Measurements from ENCODE around the gene CNN2. TPM values are rescaled to one million over a fixed set of nuclear protein-coding genes. Genes with fewer than 3 reads are reported as not detected.

CNN2 gene
- total and polyA plus RNA-seq, 2 donors, result 73.3 to 97.1 TPM

DNA sequence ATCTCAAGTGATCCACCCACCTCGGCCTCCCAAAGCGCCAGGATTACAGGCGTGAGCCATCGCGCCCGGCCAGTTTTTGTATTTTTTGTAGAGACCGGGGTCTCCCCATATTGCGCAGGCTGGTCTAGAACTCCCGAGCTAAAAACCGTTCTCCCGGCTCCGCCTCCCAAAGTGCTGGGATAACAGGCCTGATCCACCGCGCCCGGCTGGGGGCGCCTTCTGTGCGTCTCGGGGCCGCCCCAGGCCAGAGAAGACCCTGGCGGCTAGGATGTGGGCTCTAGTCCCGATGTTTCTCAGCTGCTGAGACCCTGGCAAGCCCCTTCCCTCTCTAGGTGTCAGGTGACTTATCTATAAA is 44.1 kb downstream of the CNN2 start:
- Histone ChIP-seq H3K4me3 (ENCODE audit: low read depth, low read length) (no peak overlapping the region), H3K36me3 (ENCODE audit: insufficient read depth) (no peaks in the 10 kb centered on the region), H3K27ac (ENCODE audit: low read depth) (no peak overlapping the region), H3K4me1 (ENCODE audit: insufficient read depth) (peaks cover 3% of the 10 kb centered on the region)
- DNase-seq (ENCODE audit: extremely low spot score), result no peak
- 22% methylated on average over 21 of the region's 21 CpGs for WGBS

DNA sequence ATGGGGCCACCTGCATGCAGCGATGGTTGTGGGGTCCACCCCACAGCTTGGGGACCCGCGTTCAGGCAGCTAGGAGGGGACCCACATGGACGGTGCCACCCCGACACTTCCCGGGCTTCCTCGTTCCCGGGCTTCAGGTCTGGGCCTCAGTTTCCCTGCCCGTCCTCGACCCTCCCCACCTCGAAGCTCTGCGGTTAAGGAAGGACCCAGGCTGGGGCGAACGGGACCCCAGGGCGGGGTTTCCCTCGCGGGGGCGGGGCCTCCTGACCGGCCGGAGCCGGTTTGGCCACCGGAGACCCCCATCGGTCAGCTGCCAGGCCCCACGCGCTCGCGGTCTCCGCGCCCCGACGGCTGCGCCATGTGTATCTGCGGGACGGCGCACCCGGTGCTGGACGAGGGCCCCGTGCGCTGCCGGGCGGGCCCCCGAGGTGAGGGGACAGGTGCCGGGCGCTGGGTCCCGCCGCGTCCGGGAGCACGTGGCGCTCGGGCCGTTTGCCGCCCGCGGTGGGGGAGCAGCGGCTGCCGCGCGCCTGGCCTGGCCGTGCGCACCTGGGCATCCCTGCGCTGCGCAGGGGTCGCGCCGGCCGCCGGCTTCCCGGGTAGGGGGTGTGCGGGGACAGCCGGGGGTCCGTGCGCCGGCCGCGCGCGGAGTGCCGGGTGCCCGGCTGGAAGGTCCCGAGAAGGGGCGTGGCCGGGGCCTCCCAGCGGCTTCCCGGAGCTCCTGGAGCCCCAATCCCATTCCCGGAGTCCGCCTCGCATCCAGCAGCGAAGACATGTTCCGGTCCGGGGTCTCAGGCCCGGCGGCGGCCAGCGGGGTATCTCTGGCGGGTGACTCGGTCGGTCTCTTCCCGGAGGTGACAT is 44.8 kb downstream of the CNN2 start:
- Histone ChIP-seq H3K27ac (ENCODE audit: low read depth) (no peak overlapping the region), H3K36me3 (ENCODE audit: insufficient read depth) (no peaks in the 10 kb centered on the region), H3K4me1 (ENCODE audit: insufficient read depth) (peaks cover 3% of the 10 kb centered on the region), H3K4me3 (ENCODE audit: low read depth, low read length) (no peak overlapping the region)
- 13% methylated on average over 99 of the region's 99 CpGs for WGBS
- no peak for DNase-seq (ENCODE audit: extremely low spot score)

DNA sequence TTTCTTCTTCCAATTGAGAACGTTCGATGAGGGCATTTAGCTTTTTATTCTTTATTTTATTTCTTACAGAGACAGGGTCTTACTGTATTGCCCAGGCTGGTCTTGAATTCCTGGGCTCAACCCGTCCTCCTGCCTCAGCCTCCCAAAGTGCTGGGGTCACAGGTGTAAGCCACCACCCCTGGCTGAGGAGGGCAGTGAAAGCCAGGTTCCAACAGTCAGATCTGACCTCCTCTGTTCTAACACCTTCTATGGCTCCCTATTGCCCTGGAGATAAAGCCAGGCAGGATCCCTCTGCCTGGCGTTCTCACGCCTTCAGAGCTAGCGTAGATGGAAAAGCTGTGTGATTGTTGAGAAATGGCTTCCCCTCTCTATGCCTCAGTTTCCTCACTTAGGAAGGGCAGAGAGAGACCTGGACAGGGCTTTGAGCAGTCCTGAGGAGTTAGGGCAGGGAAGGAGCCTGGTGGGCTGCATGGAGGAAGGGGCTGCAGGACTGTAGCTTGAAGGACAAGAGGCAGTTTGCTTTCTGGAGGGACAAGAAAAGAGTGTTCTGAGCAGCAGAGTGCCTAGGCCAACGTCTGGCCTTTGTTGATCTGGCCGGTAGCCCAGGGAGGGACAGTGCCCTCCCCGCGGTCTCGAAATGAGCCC is 46.1 kb downstream of the CNN2 start:
- H3K4me3 ChIP-seq (ENCODE audit: low read depth, low read length), result no peak overlapping the region
- 85% methylated on average over 11 of the region's 11 CpGs for WGBS
- H3K36me3 ChIP-seq (ENCODE audit: insufficient read depth), result no peaks in the 10 kb centered on the region
- H3K27ac ChIP-seq (ENCODE audit: low read depth), result no peak overlapping the region
- DNase-seq (ENCODE audit: extremely low spot score), result no peak
- peaks cover 1% of the 10 kb centered on the region for H3K4me1 ChIP-seq (ENCODE audit: insufficient read depth)

DNA sequence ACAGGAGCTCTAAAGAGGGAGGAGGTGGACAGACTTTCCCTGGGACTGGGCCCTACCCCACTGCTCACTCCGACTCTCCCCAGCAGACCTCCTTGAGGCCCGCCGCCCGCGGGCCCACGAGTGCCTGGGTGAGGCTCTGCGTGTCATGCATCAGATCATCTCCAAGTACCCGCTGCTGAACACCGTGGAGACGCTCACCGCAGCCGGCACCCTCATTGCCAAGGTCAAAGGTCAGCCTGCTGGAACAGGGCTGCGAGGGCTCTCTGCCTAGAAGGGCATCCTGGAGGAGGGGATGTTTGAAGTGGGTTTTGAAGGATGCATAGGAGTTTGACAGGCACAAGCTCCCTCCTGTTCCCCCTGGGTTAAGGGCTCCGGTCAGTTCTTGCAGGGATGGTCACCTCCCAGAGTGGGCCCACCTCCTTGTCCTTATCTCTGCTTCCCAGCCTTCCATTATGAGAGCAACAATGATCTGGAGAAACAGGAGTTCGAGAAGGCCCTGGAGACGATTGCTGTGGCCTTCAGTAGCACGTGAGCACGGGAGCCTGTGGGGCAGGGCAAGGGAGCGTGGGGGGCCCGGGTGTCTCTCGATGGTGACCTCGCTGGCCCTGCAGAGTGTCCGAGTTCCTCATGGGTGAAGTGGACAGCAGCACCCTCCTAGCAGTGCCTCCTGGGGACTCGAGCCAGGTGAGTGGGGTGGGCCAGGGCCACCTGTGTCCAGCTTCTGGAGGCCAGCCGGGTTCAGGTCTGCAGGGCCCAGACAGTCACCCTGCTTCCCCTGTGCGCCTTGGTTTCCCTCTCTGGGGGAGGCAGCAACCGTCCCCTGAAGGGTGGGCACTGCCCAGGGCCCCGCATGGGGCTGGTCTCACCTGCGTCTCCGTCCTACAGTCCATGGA is 46.9 kb downstream of the CNN2 start:
- Histone ChIP-seq H3K4me1 (ENCODE audit: insufficient read depth) (peaks cover 1% of the 10 kb centered on the region), H3K4me3 (ENCODE audit: low read depth, low read length) (no peak overlapping the region), H3K27ac (ENCODE audit: low read depth) (no peak overlapping the region), H3K36me3 (ENCODE audit: insufficient read depth) (no peaks in the 10 kb centered on the region)
- no peak for DNase-seq (ENCODE audit: extremely low spot score)
- 93% methylated on average over 30 of the region's 30 CpGs for WGBS

DNA sequence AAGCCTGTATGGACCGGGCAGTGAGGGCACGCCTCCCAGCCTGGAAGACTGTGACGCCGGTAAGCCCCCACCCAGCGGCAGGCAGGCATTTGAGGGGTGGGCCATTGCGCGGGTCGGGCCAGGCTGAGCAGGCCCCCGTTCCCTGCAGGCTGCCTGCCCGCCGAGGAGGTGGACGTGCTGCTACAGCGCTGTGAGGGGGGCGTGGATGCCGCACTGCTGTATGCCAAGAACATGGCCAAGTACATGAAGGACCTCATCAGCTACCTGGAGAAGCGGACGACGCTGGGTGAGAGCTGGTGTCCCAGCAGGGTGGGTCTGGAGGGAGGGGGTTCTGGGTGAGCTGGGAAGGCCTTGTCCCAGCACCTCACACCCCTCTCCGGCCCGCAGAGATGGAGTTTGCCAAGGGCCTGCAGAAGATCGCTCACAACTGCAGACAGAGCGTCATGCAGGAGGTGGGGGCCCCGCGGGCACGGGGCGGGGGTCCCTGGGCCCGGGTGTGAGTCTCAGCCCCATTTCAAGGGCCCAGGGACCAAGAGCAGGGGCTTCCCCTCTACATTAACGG is 47.6 kb downstream of the CNN2 start:
- no peaks in the 10 kb centered on the region for H3K36me3 ChIP-seq (ENCODE audit: insufficient read depth)
- 81% methylated on average over 28 of the region's 28 CpGs for WGBS
- H3K4me3 ChIP-seq (ENCODE audit: low read depth, low read length), result no peak overlapping the region
- H3K4me1 ChIP-seq (ENCODE audit: insufficient read depth), result peaks cover 1% of the 10 kb centered on the region
- no peak overlapping the region for H3K27ac ChIP-seq (ENCODE audit: low read depth)
- DNase-seq (ENCODE audit: extremely low spot score), result no peak

- no peak overlapping the region for H3K27ac ChIP-seq (ENCODE audit: low read depth)
- WGBS, result 70% methylated on average over 54 of the region's 54 CpGs
- peaks cover 1% of the 10 kb centered on the region for H3K4me1 ChIP-seq (ENCODE audit: insufficient read depth)
- no peaks in the 10 kb centered on the region for H3K36me3 ChIP-seq (ENCODE audit: insufficient read depth)
- H3K4me3 ChIP-seq (ENCODE audit: low read depth, low read length), result no peak overlapping the region
- DNase-seq (ENCODE audit: extremely low spot score), result no peak
Observed at GRCh38 chr19:1074544-1075283, 48.3 kb downstream of the CNN2 start.

- DNase-seq (ENCODE audit: extremely low spot score), result no peak
- no peaks in the 10 kb centered on the region for H3K36me3 ChIP-seq (ENCODE audit: insufficient read depth)
- WGBS, result 77% methylated on average over 4 of the region's 4 CpGs
- peaks cover 1% of the 10 kb centered on the region for H3K4me1 ChIP-seq (ENCODE audit: insufficient read depth)
- no peak overlapping the region for H3K27ac ChIP-seq (ENCODE audit: low read depth)
- no peak overlapping the region for H3K4me3 ChIP-seq (ENCODE audit: low read depth, low read length)
Observed at GRCh38 chr19:1076046-1076386, 49.6 kb downstream of the CNN2 start.

GRCh38 chr19:1076951-1077350 is 50.5 kb downstream of the CNN2 start:
- H3K36me3 ChIP-seq (ENCODE audit: insufficient read depth), result no peaks in the 10 kb centered on the region
- WGBS, result 55% methylated on average over 16 of the region's 16 CpGs
- no peaks in the 10 kb centered on the region for H3K4me1 ChIP-seq (ENCODE audit: insufficient read depth)
- no peak overlapping the region for H3K27ac ChIP-seq (ENCODE audit: low read depth)
- H3K4me3 ChIP-seq (ENCODE audit: low read depth, low read length), result no peak overlapping the region
- DNase-seq (ENCODE audit: extremely low spot score), result no peak

DNA sequence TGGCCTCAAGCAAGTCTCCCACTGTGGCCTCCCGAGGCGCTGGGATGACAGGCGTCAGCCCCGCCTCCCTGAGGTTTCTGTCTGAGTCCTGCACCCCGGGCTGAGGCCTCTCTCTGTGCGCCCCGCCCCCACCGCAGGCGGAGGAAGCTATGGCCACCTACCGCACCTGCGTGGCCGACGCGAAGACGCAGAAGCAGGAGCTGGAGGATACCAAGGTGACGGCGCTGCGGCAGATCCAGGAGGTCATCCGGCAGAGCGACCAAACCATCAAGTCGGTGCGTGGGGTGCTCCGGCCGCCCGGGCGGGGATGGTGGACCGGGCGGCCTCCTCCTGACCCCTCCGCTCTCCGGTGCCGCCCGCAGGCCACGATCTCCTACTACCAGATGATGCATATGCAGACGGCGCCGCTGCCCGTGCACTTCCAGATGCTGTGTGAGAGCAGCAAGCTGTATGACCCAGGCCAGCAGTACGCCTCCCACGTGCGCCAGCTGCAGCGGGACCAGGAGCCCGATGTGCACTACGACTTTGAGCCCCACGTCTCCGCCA is 53.2 kb downstream of the CNN2 start:
- 92% methylated on average over 45 of the region's 45 CpGs for WGBS
- Histone ChIP-seq H3K27ac (ENCODE audit: low read depth) (no peak overlapping the region), H3K36me3 (ENCODE audit: insufficient read depth) (no peaks in the 10 kb centered on the region), H3K4me1 (ENCODE audit: insufficient read depth) (peaks cover 2% of the 10 kb centered on the region), H3K4me3 (ENCODE audit: low read depth, low read length) (no peak overlapping the region)
- no peak for DNase-seq (ENCODE audit: extremely low spot score)

- no peak for DNase-seq (ENCODE audit: extremely low spot score)
- Histone ChIP-seq H3K4me1 (ENCODE audit: insufficient read depth) (peaks cover 2% of the 10 kb centered on the region), H3K36me3 (ENCODE audit: insufficient read depth) (no peaks in the 10 kb centered on the region), H3K4me3 (ENCODE audit: low read depth, low read length) (no peak overlapping the region), H3K27ac (ENCODE audit: low read depth) (no peak overlapping the region)
- WGBS, result 92% methylated on average over 50 of the region's 50 CpGs
Observed at GRCh38 chr19:1080360-1081161, 54.2 kb downstream of the CNN2 start.

DNA sequence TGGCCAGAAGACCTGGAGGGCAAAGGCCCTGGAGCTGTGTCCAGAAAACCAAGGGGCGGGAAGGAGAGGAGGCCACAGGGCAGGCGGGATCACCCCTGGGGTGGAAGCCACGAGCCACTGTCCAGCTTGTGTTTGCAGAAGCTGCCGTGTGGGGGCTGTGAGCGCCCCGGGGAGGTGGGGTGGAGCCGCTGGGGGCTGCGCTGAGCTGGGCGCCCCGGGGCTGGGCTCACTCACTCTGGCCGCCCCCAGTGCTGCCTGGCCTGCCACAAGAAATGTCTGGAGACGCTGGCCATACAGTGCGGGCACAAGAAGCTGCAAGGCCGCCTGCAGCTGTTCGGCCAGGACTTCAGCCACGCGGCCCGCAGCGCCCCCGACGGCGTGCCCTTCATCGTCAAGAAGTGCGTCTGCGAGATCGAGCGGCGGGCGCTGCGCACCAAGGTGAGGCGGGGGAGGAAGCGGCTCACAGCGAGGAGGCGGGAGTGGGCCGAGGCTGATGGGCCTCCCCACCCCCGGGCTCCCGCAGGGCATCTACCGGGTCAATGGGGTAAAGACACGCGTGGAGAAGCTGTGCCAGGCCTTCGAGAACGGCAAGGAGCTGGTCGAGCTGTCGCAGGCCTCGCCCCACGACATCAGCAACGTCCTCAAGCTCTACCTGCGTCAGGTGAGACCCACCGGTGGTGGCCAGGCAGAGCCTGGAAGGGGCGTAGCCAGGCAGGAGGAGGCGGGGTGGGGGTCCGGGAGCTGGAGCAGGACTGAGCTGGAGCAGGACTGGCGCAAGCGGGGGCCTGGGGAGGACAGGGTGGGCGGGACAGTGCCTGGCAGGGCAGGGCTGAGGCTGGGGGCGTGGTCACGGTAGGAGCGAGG is 55.1 kb downstream of the CNN2 start:
- WGBS, result 70% methylated on average over 58 of the region's 58 CpGs
- Histone ChIP-seq H3K4me3 (ENCODE audit: low read depth, low read length) (no peak overlapping the region), H3K36me3 (ENCODE audit: insufficient read depth) (no peaks in the 10 kb centered on the region), H3K27ac (ENCODE audit: low read depth) (no peak overlapping the region), H3K4me1 (ENCODE audit: insufficient read depth) (peaks cover 2% of the 10 kb centered on the region)
- DNase-seq (ENCODE audit: extremely low spot score), result no peak
